GM21526 (cell line): ENCODE data around the gene ENTHD1.

Experiments used
- ATAC-seq: cut with Tn5 transposase; IDR thresholded peaks from one replicate; pipeline ENCODE4 v1.9.1; 2021; ENCODE audit warnings: moderate library complexity; ENCODE audit not compliant: unreplicated experiment, low FRiP score

ENTHD1 gene

DNA sequence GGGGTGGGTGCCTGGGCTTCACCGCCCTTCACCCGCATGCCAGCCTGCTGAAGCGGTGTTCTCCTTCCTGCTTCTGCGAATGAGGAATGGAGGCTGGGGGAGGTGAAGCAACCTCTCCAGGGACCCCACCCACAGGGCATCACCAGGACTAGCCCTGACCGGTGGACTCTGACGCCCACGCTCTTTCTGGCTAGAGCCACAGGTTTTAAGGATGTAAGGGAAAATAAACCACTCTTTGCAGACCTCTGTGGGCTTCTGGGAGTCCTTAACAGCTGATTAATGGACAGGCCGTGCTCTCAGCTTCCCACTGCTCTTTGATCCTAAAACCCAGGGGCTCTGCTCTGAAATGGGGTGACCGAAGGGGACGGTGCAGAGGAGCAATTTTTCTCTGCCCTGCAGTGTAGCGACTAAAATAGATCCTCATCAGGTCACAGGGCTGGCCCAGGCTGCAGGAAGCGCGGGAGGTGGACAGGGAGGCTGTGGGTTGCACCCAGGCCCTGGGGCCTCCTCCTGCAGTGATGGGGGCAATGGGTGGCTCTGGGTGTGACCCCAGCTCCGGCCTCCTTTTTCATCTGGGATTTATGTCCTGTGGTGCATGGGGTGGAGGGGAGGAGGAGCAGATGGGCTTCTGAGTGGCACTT lies 195.7 kb downstream of the ENTHD1 start:
- ATAC-seq, result no peak

DNA sequence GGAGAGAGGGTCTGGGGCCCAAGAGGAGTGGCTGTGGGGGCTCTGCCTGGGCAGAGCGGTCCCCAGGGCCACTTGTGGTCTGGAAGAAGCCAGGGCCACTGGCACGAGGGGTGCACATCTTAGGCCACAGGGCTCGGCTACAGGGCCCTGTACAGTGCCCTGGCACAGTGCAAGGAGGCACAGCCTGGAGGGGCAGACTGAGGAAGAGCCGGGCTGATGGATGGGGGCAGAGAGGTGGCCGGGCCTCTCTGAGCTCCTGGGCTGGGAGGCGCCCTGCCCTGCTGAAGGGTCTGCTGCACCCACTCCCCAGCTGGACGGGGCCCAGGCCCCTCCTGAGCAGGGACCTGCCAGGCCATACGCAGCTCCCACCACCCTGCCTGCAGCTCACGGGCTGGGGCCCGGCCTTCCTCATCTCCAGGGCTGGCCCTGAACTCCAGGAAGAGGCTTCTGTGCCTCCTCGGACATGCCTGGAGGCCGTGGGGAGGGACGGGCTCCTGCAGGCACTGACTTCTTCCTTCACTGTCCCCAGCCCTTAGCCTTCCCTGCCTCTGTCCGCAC lies 199.5 kb downstream of the ENTHD1 start:
- no peak for ATAC-seq
